GM21576 (cell line): ENCODE data around the gene MYO7A.

Source experiments
- ATAC-seq: cut with Tn5 transposase; IDR thresholded peaks from one replicate; pipeline ENCODE4 v1.9.1; 2021; ENCODE audit warnings: mild to moderate bottlenecking, moderate library complexity; ENCODE audit not compliant: unreplicated experiment

The MYO7A gene

DNA sequence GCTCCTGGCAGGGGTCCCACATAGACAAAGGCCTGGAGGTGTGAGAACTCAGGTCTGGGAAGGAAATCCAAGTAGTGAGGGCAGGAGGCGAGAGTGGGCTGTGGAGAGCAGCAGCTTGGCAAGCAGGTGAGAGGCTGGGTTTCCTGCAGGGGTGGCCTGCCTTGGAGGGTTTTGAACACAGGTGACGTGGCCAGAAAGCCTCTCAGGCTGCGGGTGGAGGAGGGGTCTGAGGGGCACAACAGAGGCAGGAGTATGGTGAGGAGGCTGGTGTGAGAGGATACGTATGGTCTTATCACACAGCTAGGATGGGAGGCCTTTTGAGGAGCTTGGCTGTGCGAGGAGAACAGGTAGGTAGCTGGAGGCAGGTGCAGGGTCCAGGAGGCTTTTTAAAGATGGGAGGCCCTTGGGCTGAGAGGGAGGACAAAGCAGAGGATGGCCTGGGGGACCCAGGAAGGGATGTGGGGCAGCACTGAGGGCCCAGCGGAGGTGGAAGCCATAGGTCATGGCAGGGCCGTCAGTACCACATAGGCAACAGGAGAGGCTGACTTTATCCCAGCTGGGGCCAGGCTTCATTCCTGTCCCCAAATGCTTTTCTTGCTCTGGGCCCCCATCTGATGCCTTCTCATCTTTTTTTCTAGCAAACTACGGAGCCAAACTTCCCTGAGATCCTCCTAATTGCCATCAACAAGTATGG is 84.4 kb downstream of the MYO7A start:
- ATAC-seq, result no peak

DNA sequence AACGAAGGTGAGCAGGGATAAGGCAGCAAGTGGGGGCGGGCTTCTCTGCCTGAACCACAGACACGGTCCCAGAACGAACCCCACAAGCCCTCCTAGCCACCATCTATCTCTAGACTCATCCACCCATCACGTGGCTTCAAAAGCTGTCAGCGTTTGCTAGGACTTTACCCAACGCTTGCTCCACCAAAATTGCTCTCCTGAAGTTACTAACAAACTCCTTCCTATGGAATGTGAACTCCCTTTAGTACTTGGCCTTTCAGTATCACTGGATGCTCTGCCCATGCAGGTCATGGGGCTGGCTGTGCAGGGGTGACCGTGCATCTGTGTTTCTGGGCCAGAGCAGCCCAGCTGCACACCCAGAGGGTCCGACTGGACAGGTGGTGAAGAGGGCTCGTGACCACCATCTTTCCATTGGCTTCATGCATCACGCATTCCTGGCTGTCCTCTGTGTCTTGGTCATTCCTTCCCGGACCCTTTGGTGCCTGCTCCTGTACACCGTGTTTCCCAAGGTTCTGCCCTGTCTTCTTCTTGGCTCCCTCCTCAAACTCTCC is 85.1 kb downstream of the MYO7A start:
- ATAC-seq, result no peak

GRCh38 chr11:77213589-77214428 is 85.8 kb downstream of the MYO7A start:
- ATAC-seq, result no peak

DNA sequence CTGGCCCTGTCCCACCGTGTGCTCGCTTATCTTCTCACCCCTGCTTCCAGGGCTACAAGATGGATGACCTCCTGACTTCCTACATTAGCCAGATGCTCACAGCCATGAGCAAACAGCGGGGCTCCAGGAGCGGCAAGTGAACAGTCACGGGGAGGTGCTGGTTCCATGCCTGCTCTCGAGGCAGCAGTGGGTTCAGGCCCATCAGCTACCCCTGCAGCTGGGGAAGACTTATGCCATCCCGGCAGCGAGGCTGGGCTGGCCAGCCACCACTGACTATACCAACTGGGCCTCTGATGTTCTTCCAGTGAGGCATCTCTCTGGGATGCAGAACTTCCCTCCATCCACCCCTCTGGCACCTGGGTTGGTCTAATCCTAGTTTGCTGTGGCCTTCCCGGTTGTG is 86.5 kb downstream of the MYO7A start:
- ATAC-seq, result no peak

DNA sequence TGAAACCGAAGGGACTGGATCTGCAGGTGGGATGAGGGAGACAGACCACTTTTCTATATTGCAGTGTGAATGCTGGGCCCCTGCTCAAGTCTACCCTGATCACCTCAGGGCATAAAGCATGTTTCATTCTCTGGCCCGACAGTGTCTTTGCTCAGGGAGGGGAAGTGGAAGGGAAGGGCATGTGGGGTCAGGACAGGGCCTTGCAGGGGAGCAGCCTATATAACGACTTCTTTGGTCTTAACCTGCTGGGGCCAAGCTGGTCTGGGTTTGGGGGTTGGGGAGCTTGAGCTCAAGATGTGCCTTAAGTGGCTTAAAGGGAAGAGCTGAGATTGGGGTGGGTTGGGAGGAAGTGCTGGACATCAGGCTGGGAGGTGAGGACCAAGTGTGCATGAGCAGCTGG is 87.1 kb downstream of the MYO7A start:
- no peak for ATAC-seq

- no peak for ATAC-seq
These were observed 89.1 kb downstream of the MYO7A start for GRCh38 chr11:77217156-77217555.

DNA sequence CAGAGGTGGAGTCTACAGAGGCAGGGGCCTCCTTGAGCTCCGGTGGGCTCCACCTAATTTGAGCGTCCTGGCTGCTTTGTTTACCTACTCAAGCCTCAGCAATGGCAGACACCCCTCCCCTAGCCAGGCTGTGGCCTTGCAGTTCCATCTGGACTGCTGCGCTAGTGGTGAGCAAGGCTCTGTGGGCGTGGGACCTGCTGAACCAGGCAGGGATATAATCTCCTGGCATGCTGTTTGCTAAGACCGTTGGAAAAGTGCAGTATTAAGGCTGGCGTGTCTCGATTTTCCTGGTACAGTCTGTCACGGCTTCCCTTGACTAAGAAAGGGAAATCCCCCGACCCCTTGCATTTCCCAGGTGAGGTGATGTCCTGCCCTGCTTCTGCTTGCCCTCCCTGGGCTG is 95.8 kb downstream of the MYO7A start:
- ATAC-seq, result no peak

DNA sequence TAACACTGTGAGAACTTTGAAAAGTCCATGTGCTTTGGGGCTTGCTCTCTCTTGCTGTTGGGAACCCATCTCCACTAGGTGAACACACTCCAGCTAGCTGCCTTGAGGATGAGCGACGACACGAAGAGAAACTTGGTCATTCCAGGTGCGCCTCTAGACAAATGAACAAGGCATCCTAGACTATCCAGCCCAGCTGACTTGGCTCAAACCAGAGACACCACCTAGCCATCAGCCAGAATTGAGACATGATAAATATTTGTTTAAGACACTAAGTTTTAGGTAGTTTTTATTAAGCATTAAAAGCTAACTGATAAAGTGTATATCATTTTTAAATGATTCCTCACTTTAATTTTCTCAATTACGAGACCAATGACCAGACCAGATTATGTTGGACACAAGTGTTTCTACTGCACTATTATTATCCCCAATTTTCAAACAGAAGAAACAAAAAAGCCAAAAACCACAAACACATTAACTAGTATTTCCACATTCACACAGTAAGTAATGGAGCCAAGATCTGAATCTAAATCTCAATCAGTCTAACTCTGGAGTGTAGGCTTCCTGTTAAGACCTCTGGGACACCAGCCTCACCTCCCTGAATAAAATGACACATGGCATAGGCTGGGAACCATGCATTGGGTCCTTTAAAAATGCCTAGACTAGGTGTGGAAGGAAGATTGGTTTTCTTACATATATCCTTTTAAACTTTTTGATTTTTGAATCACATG is 103.0 kb downstream of the MYO7A start:
- ATAC-seq, result no peak

DNA sequence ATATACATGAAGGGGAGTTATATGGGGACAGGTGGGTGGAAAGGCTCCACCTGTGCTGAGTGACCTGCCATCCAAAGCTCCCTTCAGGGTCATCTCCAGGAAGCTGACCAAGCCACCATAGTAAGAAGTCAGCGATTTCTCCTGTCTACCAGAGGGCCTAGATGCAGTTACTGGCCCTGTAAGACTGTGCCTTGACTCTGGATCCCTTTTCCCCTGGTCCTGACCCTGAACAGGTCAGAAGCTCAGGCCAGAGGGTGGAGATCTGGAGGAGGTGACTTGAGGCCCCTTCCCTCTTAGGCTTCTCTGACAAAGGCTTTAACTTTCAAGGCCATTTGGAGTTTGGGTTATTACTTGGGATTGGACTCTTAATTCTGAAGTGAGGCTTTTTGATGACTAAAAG is 103.8 kb downstream of the MYO7A start:
- no peak for ATAC-seq

DNA sequence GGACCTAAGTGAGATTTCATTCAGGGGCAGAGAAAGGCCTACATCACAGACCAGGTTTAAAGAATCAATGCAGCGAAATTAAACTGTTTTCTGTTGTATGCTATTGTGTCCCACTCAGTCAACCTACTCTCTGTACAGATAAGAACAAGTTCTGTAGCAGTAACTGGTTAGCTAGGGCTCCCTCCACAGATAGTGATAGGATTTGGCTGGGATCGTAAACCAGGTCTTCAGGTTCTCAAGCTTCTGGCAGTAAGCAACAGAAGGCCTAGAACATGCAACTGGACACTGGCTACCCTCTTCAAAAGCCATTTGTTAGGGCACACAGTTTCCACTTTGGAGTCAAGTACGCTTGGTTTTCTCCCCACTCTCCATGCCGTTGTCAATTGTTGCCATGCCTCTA is 104.2 kb downstream of the MYO7A start:
- no peak for ATAC-seq

DNA sequence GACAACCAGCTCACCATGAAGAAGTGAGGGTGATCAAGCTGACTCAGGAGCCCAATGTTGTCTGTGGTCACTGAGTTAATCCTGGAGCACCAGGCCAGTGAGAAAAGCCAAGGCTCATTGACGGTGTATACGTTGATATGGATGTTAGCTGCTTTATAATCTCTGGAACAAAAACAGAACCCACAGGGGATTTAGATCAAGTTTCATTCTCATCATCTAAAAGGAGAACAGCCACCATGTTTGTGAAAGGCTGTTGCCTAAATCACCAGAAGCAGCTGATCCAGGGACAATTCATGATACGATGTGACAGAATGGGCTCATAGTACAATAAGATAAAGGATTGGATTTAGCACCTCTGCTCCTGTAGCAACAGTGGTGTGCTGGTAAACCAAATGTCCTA is 105.0 kb downstream of the MYO7A start:
- ATAC-seq, result no peak

DNA sequence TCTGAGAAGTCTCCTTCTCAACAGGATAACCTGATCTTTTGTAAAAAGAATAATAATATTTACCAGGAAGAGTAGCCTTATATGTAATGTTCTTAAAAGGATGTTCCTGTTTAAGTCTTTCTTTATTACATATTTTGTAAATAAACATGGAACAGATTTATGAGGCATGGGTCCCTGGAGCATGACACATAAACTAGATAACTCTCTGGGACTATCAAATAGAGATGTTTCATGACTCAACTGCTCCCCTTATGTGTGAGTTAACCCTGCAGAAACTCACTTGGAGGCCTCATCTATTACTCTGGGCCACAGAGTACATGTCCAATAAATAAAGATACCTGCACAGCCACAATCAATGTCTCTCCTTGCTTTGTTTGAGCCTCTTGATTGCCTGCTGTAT is 108.9 kb downstream of the MYO7A start:
- no peak for ATAC-seq

DNA sequence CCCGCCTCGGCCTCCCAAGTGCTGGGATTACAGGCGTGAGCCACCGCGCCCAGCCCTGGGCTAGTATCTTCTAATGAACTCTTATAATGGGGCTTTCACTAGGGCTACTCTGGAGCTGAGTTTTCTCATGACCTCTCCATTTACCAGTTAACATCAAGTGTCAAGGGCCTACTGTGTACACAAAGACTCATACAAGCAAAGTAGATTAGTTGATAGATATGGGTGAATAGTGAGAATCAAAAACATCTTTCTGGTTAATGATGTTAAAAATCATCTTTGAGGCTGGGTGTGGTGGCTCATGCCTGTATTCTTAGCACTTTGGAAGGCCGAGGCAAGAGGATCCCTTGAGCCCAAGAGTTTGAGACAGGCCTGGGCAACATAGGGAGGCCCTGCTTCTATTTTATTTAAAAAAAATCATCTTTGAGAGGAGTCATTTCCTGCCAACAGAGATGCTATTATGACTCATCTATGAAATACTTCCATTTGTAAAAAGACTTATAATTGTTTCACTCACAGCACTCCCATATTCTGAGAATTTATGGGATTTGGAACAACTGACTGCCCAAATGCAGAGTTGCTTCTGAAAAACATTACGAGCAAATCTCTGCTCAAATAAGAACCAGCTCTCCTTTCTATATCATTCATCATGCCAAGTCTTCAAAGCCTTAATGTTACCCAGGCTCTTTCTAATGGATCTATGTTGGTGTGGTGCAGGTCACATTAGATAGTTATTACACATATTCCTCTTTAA is 116.4 kb downstream of the MYO7A start:
- no peak for ATAC-seq

GRCh38 chr11:77249427-77249826 is 121.4 kb downstream of the MYO7A start:
- ATAC-seq, result no peak

DNA sequence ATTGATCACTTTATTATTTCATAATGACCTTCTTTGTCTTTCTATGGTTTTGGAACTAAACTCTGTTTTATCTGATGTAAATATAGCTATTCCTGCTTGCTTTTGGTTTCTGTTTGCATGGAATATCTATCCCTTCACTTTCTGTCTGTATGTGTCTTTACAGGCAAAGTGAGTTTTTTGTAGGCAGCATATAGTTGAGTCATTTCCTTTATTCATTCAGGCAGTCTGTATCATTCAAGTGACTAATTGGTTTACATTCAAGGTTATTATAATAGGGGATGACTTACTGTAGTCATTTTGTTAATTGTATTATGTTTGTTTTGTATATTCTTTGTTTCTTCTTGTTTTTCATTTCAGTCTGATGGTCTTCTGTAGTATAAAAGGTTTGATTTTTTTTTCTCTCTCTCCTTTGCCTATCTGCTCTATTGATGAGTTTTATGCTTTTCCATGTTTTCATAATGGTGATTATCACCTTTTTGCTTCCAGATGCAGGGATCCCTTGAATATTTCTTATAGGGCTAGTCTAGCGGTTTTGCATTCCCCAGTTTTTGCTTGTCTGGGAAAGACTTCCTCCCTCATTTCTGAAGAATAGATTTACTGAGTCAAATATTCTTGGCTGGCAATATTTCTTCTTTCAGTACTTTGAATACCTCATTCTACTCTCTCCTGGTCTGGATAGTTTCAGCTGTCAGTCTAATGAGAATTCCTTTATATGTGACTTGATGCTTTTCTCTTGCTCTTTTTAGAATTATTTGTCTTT is 123.0 kb downstream of the MYO7A start:
- no peak for ATAC-seq

- no peak for ATAC-seq
These were observed 124.7 kb downstream of the MYO7A start for GRCh38 chr11:77252555-77253270.

- ATAC-seq, result no peak
These were observed 125.6 kb downstream of the MYO7A start for GRCh38 chr11:77253690-77254089.

GRCh38 chr11:77259641-77260040 is 131.6 kb downstream of the MYO7A start:
- no peak for ATAC-seq

GRCh38 chr11:77262803-77263202 is 134.8 kb downstream of the MYO7A start:
- ATAC-seq, result no peak
